ENCODE data around the gene TTC7B.
A peak's percentile ranks its signal among the peaks of the same experiment; 100 is the strongest.

TTC7B gene

DNA sequence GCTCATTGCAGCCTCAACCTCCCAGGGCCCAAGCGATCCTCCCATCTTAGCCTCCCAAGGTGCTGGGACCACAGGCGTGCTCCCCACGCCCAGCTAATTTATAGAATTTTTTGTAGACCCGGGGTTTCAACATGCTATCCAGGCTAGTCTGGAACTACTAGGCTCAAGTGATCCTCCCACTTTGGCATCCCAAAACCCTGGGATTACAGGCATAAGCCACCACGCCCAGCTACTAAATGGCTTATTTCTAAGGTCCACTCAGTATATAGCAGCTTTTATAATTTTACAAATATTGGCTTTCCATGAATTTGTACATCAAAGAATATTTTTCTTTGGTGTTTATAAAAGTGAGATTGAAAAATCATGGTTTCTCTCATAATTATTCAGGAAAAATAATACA lies 167.8 kb downstream of the TTC7B start:
- no peak overlapping the region for H3K23ac ChIP-seq (ENCODE audit: low read length)
- H3K4me1 ChIP-seq (ENCODE audit: control insufficient read depth in 1 of 2, insufficient read depth in 2 of 2, low read length in 2 of 2) = peaks cover 17 to 19% of the 10 kb centered on the region in 2 experiments
- H2AFZ ChIP-seq (ENCODE audit: insufficient read depth, low read length, poor library complexity) = no peak overlapping the region
- no peak overlapping the region for H2BK12ac ChIP-seq (ENCODE audit: low read length)
- no peak overlapping the region for H2BK120ac ChIP-seq (ENCODE audit: insufficient read depth, low read length, poor library complexity)
- H3K18ac ChIP-seq (ENCODE audit: low read length) = no peak overlapping the region
- H3K36me3 ChIP-seq (ENCODE audit: control insufficient read depth in 1 of 2, insufficient read depth in 2 of 2, low read length in 2 of 2) = peaks cover 12 to 17% of the 10 kb centered on the region in 2 experiments
- H4K12ac ChIP-seq (ENCODE audit: low read depth, low read length) = no peak overlapping the region
- no peak for DNase-seq
- H4K8ac ChIP-seq (ENCODE audit: low read depth, low read length) = no peak overlapping the region
- no peak overlapping the region for H3K9ac ChIP-seq (ENCODE audit: low read length)
- H3K9me3 ChIP-seq (ENCODE audit: insufficient read depth, low read depth, low read length) = no peaks in the 10 kb centered on the region
- no peak overlapping the region for H2BK5ac ChIP-seq (ENCODE audit: low read depth, low read length, poor library complexity)
- no peak overlapping the region for H3K4me2 ChIP-seq (ENCODE audit: low read length)
- no CpG with 5 or more reads among the region's 5 CpGs for WGBS (ENCODE audit: extremely low coverage, insufficient coverage, insufficient read length)
- no peak overlapping the region for H3K4ac ChIP-seq (ENCODE audit: low read depth, low read length)
- no peak overlapping the region for H3K27ac ChIP-seq (ENCODE audit: low read depth, low read length)
- no peaks in the 10 kb centered on the region for H3K79me1 ChIP-seq (ENCODE audit: low read length)
- no peak overlapping the region for H4K91ac ChIP-seq (ENCODE audit: low read depth, low read length)
- no peak overlapping the region for H2AK5ac ChIP-seq (ENCODE audit: low read length)
- no peaks in the 10 kb centered on the region for H3K79me2 ChIP-seq (ENCODE audit: control insufficient read depth, insufficient read depth, low read length, poor library complexity)
- no peak overlapping the region for H3K14ac ChIP-seq (ENCODE audit: low read length)
- H3K27me3 ChIP-seq (ENCODE audit: insufficient read depth, low read length) = no peaks in the 10 kb centered on the region
- no peak overlapping the region for H3K4me3 ChIP-seq (ENCODE audit: low read depth, low read length)

DNA sequence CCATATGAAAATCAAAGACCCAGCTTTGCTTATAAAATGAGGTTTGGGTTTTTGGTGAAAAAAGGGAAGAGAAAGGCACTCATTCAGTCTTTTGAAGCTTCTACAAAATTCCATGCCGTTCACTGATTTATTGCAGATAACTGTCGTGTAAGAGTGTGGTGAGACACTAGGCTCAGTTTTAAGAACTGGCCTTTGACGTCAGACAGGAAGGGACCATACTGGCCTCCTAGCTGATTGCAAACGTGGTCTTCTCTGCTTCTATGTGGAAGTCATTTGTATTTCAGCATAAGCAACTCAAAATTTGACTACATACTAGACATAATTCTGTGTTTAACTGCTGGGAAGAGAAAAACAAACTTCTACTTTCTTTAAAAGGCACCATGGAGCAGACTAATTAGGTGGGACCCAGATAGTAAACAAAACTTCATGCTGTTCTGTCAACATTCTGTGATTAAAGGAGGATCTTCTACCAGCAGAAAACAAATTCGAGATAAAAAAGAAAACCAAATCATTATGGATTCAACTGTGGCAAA lies 168.7 kb downstream of the TTC7B start:
- Histone ChIP-seq H2AK5ac (ENCODE audit: low read length) (no peak overlapping the region), H2BK5ac (ENCODE audit: low read depth, low read length, poor library complexity) (no peak overlapping the region), H3K4me1 (ENCODE audit: control insufficient read depth in 1 of 2, insufficient read depth in 2 of 2, low read length in 2 of 2) (peaks cover 17 to 19% of the 10 kb centered on the region in 2 experiments), H3K14ac (ENCODE audit: low read length) (no peak overlapping the region), H3K23ac (ENCODE audit: low read length) (no peak overlapping the region), H3K4me3 (ENCODE audit: low read depth, low read length) (no peak overlapping the region), H3K79me1 (ENCODE audit: low read length) (no peaks in the 10 kb centered on the region), H2BK12ac (ENCODE audit: low read length) (no peak overlapping the region), H3K9ac (ENCODE audit: low read length) (no peak overlapping the region), H2AFZ (ENCODE audit: insufficient read depth, low read length, poor library complexity) (no peak overlapping the region), H2BK120ac (ENCODE audit: insufficient read depth, low read length, poor library complexity) (no peak overlapping the region), H3K27me3 (ENCODE audit: insufficient read depth, low read length) (no peaks in the 10 kb centered on the region), H4K12ac (ENCODE audit: low read depth, low read length) (no peak overlapping the region), H3K9me3 (ENCODE audit: insufficient read depth, low read depth, low read length) (no peaks in the 10 kb centered on the region), H3K4me2 (ENCODE audit: low read length) (no peak overlapping the region), H3K18ac (ENCODE audit: low read length) (no peak overlapping the region), H3K79me2 (ENCODE audit: control insufficient read depth, insufficient read depth, low read length, poor library complexity) (no peaks in the 10 kb centered on the region), H3K27ac (ENCODE audit: low read depth, low read length) (no peak overlapping the region), H3K4ac (ENCODE audit: low read depth, low read length) (no peak overlapping the region), H4K8ac (ENCODE audit: low read depth, low read length) (no peak overlapping the region), H4K91ac (ENCODE audit: low read depth, low read length) (no peak overlapping the region), H3K36me3 (ENCODE audit: control insufficient read depth in 1 of 2, insufficient read depth in 2 of 2, low read length in 2 of 2) (peaks cover 7 to 11% of the 10 kb centered on the region in 2 experiments)
- WGBS (ENCODE audit: extremely low coverage, insufficient coverage, insufficient read length) = no CpG with 5 or more reads among the region's 5 CpGs
- no peak for DNase-seq

DNA sequence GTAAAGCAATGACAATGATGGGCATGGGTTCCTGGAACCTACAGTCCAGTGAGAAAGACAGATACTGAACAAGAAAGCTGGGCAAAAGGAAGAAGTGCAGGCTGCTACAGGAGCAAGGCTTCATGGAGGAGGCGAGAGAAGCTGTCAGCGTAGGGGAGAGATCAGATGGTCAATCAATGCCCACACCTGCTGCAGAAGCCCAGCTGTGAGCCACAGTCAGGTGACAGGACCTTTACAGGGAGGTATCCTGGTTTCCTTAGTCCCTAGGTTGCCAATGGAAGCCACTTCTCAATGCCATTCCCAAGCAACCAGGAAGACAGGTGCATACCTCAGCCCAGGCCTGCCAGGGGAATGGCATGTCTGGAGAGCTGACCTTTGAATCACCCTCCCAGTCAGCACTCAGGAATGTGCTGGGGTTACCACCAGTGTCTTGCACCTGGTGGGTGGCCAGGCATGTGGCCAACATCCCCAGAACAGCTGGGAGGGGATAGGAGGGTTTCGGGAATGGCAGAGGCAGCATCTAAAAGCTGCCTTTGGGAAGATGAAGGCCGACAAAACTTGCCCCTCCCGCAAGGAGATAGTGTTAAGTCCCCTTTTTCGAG lies 170.3 kb downstream of the TTC7B start:
- WGBS (ENCODE audit: extremely low coverage, insufficient coverage, insufficient read length) = no CpG with 5 or more reads among the region's 6 CpGs
- Histone ChIP-seq H3K4me3 (ENCODE audit: low read depth, low read length) (no peak overlapping the region), H2AK5ac (ENCODE audit: low read length) (no peak overlapping the region), H3K79me2 (ENCODE audit: control insufficient read depth, insufficient read depth, low read length, poor library complexity) (no peaks in the 10 kb centered on the region), H3K27me3 (ENCODE audit: insufficient read depth, low read length) (no peaks in the 10 kb centered on the region), H3K18ac (ENCODE audit: low read length) (no peak overlapping the region), H3K9ac (ENCODE audit: low read length) (no peak overlapping the region), H3K27ac (ENCODE audit: low read depth, low read length) (no peak overlapping the region), H3K4me1 (ENCODE audit: control insufficient read depth in 1 of 2, insufficient read depth in 2 of 2, low read length in 2 of 2) (peaks cover 22 to 24% of the 10 kb centered on the region in 2 experiments), H2AFZ (ENCODE audit: insufficient read depth, low read length, poor library complexity) (no peak overlapping the region), H3K23ac (ENCODE audit: low read length) (no peak overlapping the region), H3K36me3 (ENCODE audit: control insufficient read depth in 1 of 2, insufficient read depth in 2 of 2, low read length in 2 of 2) (peaks cover 5 to 13% of the 10 kb centered on the region in 2 experiments), H4K8ac (ENCODE audit: low read depth, low read length) (no peak overlapping the region), H3K79me1 (ENCODE audit: low read length) (no peaks in the 10 kb centered on the region), H3K9me3 (ENCODE audit: insufficient read depth, low read depth, low read length) (no peaks in the 10 kb centered on the region), H2BK12ac (ENCODE audit: low read length) (no peak overlapping the region), H2BK120ac (ENCODE audit: insufficient read depth, low read length, poor library complexity) (no peak overlapping the region), H3K4ac (ENCODE audit: low read depth, low read length) (no peak overlapping the region), H4K91ac (ENCODE audit: low read depth, low read length) (peak overlapping the region; percentile 16), H3K4me2 (ENCODE audit: low read length) (no peak overlapping the region), H3K14ac (ENCODE audit: low read length) (no peak overlapping the region), H2BK5ac (ENCODE audit: low read depth, low read length, poor library complexity) (no peak overlapping the region), H4K12ac (ENCODE audit: low read depth, low read length) (no peak overlapping the region)
- peak; percentile 68 to 80 for DNase-seq

DNA sequence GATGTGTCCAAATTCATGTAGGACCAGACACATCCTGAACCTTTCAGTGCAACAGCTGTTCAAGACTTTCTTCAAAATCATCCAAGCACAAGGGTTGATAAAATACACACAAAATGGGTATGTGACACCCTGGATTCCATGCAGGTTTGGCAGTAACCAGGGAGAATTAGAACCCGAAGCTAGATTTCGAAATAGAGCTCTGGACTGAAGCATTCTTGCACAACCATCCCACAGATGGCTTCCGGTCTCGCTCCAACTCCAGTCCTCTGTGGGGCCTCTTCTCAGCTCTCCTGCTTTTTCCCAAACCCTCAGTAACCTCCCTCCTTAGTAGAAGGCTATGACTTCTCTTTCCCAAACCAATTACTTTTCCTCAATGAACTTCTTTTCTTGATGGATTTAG lies 171.3 kb downstream of the TTC7B start:
- no peak overlapping the region for H2BK5ac ChIP-seq (ENCODE audit: low read depth, low read length, poor library complexity)
- H2BK12ac ChIP-seq (ENCODE audit: low read length) = no peak overlapping the region
- no peaks in the 10 kb centered on the region for H3K27me3 ChIP-seq (ENCODE audit: insufficient read depth, low read length)
- WGBS (ENCODE audit: extremely low coverage, insufficient coverage, insufficient read length) = no CpG with 5 or more reads among the region's 4 CpGs
- H3K18ac ChIP-seq (ENCODE audit: low read length) = no peak overlapping the region
- H3K36me3 ChIP-seq (ENCODE audit: control insufficient read depth in 1 of 2, insufficient read depth in 2 of 2, low read length in 2 of 2) = peaks cover 5 to 13% of the 10 kb centered on the region in 2 experiments
- H3K23ac ChIP-seq (ENCODE audit: low read length) = no peak overlapping the region
- no peak overlapping the region for H3K27ac ChIP-seq (ENCODE audit: low read depth, low read length)
- no peak overlapping the region for H3K9ac ChIP-seq (ENCODE audit: low read length)
- no peaks in the 10 kb centered on the region for H3K79me1 ChIP-seq (ENCODE audit: low read length)
- H3K4me1 ChIP-seq (ENCODE audit: control insufficient read depth in 1 of 2, insufficient read depth in 2 of 2, low read length in 2 of 2) = peaks cover 22 to 24% of the 10 kb centered on the region in 2 experiments
- no peak overlapping the region for H2AK5ac ChIP-seq (ENCODE audit: low read length)
- peak; percentile 13 to 60 for DNase-seq
- H4K12ac ChIP-seq (ENCODE audit: low read depth, low read length) = no peak overlapping the region
- no peak overlapping the region for H3K4ac ChIP-seq (ENCODE audit: low read depth, low read length)
- no peak overlapping the region for H2BK120ac ChIP-seq (ENCODE audit: insufficient read depth, low read length, poor library complexity)
- H3K79me2 ChIP-seq (ENCODE audit: control insufficient read depth, insufficient read depth, low read length, poor library complexity) = no peaks in the 10 kb centered on the region
- no peak overlapping the region for H2AFZ ChIP-seq (ENCODE audit: insufficient read depth, low read length, poor library complexity)
- H3K4me2 ChIP-seq (ENCODE audit: low read length) = no peak overlapping the region
- no peak overlapping the region for H4K91ac ChIP-seq (ENCODE audit: low read depth, low read length)
- no peaks in the 10 kb centered on the region for H3K9me3 ChIP-seq (ENCODE audit: insufficient read depth, low read depth, low read length)
- H3K4me3 ChIP-seq (ENCODE audit: low read depth, low read length) = no peak overlapping the region
- H4K8ac ChIP-seq (ENCODE audit: low read depth, low read length) = no peak overlapping the region
- H3K14ac ChIP-seq (ENCODE audit: low read length) = no peak overlapping the region

Measured in trophoblast cell (in vitro differentiated cells and primary cell).